ENCODE data around the gene LRSAM1. TPM values are rescaled to one million over a fixed set of nuclear protein-coding genes. Genes with fewer than 3 reads are reported as not detected.

Gene LRSAM1
- total and polyA plus RNA-seq, 9 of the 15 experiments (the other 6 are each of a cell fraction or from before 2014, with no cell fraction given) = 0.07 to 16.2 (median 4.7) TPM

GRCh38 chr9:127546125-127546832 lies 95.0 kb downstream of the LRSAM1 start (continued):
- TF ChIP-seq MAZ (CRISPR knock-in tag; conservative IDR thresholded peaks at IDR 0.05 in 1 of 2, IDR thresholded peaks at IDR 0.05 in 1 of 2) (peak; percentile 26 to 73; a peak in 1 of 4 replicates), ZBTB9 (CRISPR knock-in tag; IDR thresholded peaks at IDR 0.05) (0 out of 2 replicates have a peak, but pooled peaks have one; percentile 17), ZKSCAN3 (CRISPR knock-in tag; IDR thresholded peaks at IDR 0.05) (no peak), SRF (CRISPR knock-in tag; IDR thresholded peaks at IDR 0.05) (no peak), ZNF76 (CRISPR knock-in tag; IDR thresholded peaks at IDR 0.05; ENCODE audit: borderline replicate concordance) (peak; percentile 25; the same call in 1 of the 2 replicates), MCM2 (IDR thresholded peaks at IDR 0.05; ENCODE audit: low read depth) (no peak), RNF2 (IDR thresholded peaks at IDR 0.05) (no peak), ZNF668 (CRISPR knock-in tag; IDR thresholded peaks at IDR 0.05) (no peak), MEIS2 (IDR thresholded peaks at IDR 0.05; ENCODE audit: partially characterized antibody) (peak; percentile 48), ZNF589 (CRISPR knock-in tag; IDR thresholded peaks at IDR 0.05; ENCODE audit: low read depth) (peak; percentile 61; the same call in 1 of the 2 replicates), PML (IDR thresholded peaks at IDR 0.05; ENCODE audit: low read length) (0 out of 2 replicates have a peak, but pooled peaks have one; percentile 23), BMI1 (IDR thresholded peaks at IDR 0.05; ENCODE audit: low read length) (no peak), PKNOX1 (IDR thresholded peaks at IDR 0.05) (peak; percentile 79), ZNF717 (CRISPR knock-in tag; IDR thresholded peaks at IDR 0.05) (0 out of 2 replicates have a peak, but pooled peaks have one; percentile 23), TFAP4 (CRISPR knock-in tag; IDR thresholded peaks at IDR 0.05; ENCODE audit: borderline replicate concordance) (no peak), ZNF263 (CRISPR knock-in tag; IDR thresholded peaks at IDR 0.05; ENCODE audit: borderline replicate concordance) (peak; percentile 29), JUND (IDR thresholded peaks at IDR 0.05; ENCODE audit: borderline replicate concordance, low read depth, low read length) (peak; percentile 61), JUND (tag; IDR thresholded peaks at IDR 0.05; ENCODE audit: borderline replicate concordance, low read depth, low read length) (no peak; the same call in 2 of the 3 replicates), RBM39 (optimal IDR thresholded peaks at IDR 0.05; ENCODE audit: low read depth, low read length) (no peak), FOXO4 (CRISPR knock-in tag; IDR thresholded peaks at IDR 0.05) (no peak), C11orf30 (IDR thresholded peaks at IDR 0.05; ENCODE audit: low read depth) (no peak)

Measured in K562 (cell line).